Muscle of arm (tissue), 12 donors: Measurements from ENCODE around the gene ZSCAN16. TPM values are rescaled to one million over a fixed set of nuclear protein-coding genes. Genes with fewer than 3 reads are reported as not detected.

Experiments used
- DNase-seq: peaks from one replicate; pipeline ENCODE4 v3.0.0-alpha.2; 2013
- polyA plus RNA-seq, 12 donors: library from polyadenylated mRNA; unstranded; fragments of 120-200 nt; gene quantifications; one replicate each; pipeline ENCODE4 v1.2.1, GENCODE V29; 2013; ENCODE audit not compliant: insufficient read length in 12 of 12

The ZSCAN16 gene
- polyA plus RNA-seq, 12 donors, result 3.0 to 6.3 (median 4.0) TPM; not detected in 2

- no peak for DNase-seq
Observed at GRCh38 chr6:28167926-28168325, 43.5 kb downstream of the ZSCAN16 start.

- no peak for DNase-seq
Observed at GRCh38 chr6:28171271-28171670, 46.9 kb downstream of the ZSCAN16 start.

GRCh38 chr6:28172006-28172405 lies 47.6 kb downstream of the ZSCAN16 start:
- DNase-seq, result no peak

- DNase-seq, result no peak
Observed at GRCh38 chr6:28176373-28176772, 52.0 kb downstream of the ZSCAN16 start.

Other genes starting within 250 kb of the ZSCAN16 start
- not detected for gene OR2B2, start 212.2 kb upstream of the ZSCAN16 start, polyA plus RNA-seq
- under 1 TPM in 1 of 12 donors, not detected in 11; 0.23 TPM for gene OR2B6, start 167.4 kb upstream of the ZSCAN16 start, polyA plus RNA-seq
- 1 to 10 TPM in 1 of 12 donors, under 1 TPM in 9, not detected in 2; 0.42 to 1.6 (median 0.66) TPM for gene ZNF165, start 44.0 kb upstream of the ZSCAN16 start, polyA plus RNA-seq
- 10 to 100 TPM in 11 of 12 donors, not detected in 1; 21.8 to 32.0 (median 24.9) TPM for gene ZKSCAN8, start 17.3 kb downstream of the ZSCAN16 start, polyA plus RNA-seq
- gene ZSCAN9, start 100.7 kb downstream of the ZSCAN16 start, polyA plus RNA-seq, result 10 to 100 TPM in 11 of 12 donors, not detected in 1; 16.0 to 29.8 (median 22.6) TPM
- gene ZKSCAN4, start 127.7 kb downstream of the ZSCAN16 start, polyA plus RNA-seq, result 1 to 10 TPM in 10 of 12 donors, not detected in 2; 5.2 to 7.5 (median 6.4) TPM
- gene NKAPL, start 134.7 kb downstream of the ZSCAN16 start, polyA plus RNA-seq, result 1 to 10 TPM in 9 of 12 donors, under 1 TPM in 1, not detected in 2; 0.87 to 1.6 (median 1.5) TPM
- 10 to 100 TPM in 10 of 12 donors, 1 to 10 TPM in 1, not detected in 1; 7.5 to 27.5 (median 22.3) TPM for gene ZSCAN26, start 142.5 kb downstream of the ZSCAN16 start, polyA plus RNA-seq
- gene PGBD1, start 157.0 kb downstream of the ZSCAN16 start, polyA plus RNA-seq, result 1 to 10 TPM in 10 of 12 donors, not detected in 2; 5.1 to 8.8 (median 6.9) TPM
- 10 to 100 TPM in 4 of 12 donors, 1 to 10 TPM in 7, not detected in 1; 6.1 to 13.4 (median 9.3) TPM for gene ZSCAN31, start 211.5 kb downstream of the ZSCAN16 start, polyA plus RNA-seq
- 1 to 10 TPM in 11 of 12 donors, not detected in 1; 5.2 to 8.8 (median 7.5) TPM for gene ZKSCAN3, start 225.3 kb downstream of the ZSCAN16 start, polyA plus RNA-seq